ENCODE results near the gene NR2E3.

The NR2E3 gene

DNA sequence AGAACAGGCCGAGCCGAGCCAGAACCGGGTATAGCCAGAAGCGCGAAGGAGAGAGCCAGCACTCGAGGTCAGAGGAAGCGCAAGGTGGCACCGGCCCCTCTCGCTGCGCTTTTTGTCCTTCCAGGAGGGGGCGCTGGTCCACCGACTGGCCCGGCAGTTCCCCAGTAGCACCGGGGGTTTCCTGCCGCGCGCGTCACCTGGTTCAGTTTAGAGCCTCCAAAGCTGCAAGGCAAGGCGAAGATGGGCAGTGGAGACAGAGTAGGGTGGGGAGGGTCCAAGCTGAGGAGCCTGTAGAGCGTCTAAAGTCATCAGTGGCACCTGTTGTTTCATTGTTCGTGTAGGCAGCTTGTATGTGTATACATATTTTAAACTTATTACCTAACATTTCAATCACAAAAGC, 7.6 kb upstream of the NR2E3 start:
- TF ChIP-seq POLR2A (IDR thresholded peaks at IDR 0.05; ENCODE audit: low read depth, low read length) = no peak
- DNase-seq (ENCODE audit: insufficient read length, low spot score) (no peak), FAIRE-seq (no peak)

DNA sequence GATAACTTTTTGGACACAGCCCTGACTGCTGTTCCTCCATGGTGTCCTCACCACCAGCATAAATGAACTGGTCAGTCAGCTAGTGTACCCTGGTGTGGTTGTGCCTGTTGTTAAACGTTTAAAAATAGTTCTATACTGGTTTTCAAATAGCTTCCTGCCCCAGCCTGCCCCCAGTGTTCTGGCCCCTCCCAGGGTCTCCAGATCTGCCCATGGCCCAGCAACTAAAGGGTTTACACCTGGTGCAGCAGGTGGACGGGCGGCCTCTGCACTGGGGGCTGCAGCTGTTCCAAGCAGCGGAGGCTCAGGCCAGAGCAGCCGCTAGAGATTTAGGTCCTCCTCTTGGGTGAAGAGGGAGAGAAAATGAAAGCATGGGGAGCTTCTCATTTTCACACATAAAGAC, 6.1 kb upstream of the NR2E3 start:
- FAIRE-seq (no peak), DNase-seq (ENCODE audit: insufficient read length, low spot score) (no peak)
- no peak for TF ChIP-seq POLR2A (IDR thresholded peaks at IDR 0.05; ENCODE audit: low read depth, low read length)

DNA sequence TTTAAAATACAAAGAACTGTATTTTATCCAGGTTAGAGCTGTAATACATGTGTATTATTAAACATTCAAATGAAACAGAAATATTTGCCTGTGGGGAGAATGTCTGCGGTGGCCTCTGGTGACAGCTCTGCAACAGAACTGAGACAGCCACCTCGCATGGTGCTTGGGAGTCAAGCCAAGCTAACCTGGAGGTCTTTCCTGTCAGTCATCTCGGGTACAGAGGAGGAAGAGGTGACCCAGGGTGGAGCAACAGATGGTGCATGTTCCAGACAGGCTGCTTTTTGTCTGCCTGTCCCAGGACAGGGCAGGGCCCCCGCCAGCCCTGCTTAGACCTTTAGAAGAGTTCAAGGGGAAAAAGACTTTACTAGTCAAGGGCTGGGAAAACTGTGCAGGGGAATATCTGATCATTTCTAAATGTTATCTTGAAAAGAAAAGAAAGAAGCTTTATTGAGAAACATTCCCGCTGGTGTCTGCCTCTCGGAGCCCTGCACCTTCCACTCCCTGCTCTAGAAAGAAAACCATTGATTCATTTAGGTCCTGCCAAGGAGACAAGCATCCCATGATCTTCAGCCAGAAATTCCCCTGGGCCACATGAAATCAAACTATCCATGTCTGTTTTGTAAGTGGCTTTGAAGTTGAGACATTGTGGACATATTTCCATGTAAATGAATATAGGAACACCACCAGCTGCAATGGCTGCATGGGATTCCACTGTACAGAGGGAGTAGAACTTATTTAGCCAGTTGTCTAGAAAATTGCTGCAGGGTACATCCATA, 5.5 kb upstream of the NR2E3 start:
- FAIRE-seq (no peak), DNase-seq (ENCODE audit: insufficient read length, low spot score) (no peak)
- TF ChIP-seq POLR2A (IDR thresholded peaks at IDR 0.05; ENCODE audit: low read depth, low read length) = no peak

DNA sequence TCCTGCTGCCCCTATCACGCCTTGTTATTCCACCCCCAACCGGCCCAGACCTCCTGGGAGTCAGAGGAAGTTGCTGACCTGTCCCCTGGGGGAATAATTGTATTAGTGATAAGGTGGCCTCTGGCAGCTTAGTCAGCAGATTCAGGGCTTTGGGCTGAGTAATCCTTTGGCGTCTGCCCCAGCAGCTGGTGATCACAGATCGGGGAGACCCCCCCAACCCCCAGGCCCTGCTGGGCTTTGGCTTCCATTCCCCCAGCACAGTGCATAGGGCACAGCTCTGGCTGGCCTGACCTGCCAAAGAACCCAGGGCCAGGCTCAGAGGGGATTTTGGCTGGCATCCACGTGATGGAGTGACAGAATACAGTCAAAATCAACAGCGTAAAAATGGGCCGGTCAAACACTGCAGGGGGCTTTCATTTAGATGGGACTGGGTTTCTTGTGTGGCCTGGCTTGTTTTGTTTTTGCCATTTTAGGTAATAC, 3.9 kb upstream of the NR2E3 start:
- TF ChIP-seq POLR2A (IDR thresholded peaks at IDR 0.05; ENCODE audit: low read depth, low read length) = no peak
- DNase-seq (ENCODE audit: insufficient read length, low spot score) = peak; percentile 45
- no peak for FAIRE-seq

DNA sequence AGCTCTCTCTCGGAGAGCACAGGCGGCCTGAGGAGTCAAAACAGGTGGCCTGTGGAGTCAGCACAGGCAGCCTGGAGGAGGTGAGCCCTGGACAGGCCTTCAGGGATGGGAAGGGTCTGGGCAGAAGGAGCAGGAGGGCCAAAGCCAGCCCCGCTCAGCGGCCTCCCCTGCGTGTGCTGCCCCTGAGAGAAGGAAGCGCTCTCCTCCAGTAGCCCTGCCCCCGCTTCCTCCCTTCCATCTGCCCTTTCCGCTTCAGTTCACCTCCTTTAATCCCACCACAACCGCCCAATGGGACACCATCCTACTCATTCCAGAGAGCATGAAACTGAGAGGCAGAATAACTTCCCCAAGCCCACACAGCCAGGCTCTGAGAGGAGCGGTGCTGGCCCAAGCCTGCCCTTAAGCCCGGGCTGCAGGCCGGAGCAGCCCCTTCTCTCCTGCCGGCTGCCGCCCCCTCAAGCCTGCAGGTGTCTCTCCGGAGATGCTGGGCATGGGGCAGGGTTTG, 3.2 kb upstream of the NR2E3 start:
- TF ChIP-seq POLR2A (IDR thresholded peaks at IDR 0.05; ENCODE audit: low read depth, low read length) = no peak
- FAIRE-seq (no peak), DNase-seq (ENCODE audit: insufficient read length, low spot score) (no peak)

DNA sequence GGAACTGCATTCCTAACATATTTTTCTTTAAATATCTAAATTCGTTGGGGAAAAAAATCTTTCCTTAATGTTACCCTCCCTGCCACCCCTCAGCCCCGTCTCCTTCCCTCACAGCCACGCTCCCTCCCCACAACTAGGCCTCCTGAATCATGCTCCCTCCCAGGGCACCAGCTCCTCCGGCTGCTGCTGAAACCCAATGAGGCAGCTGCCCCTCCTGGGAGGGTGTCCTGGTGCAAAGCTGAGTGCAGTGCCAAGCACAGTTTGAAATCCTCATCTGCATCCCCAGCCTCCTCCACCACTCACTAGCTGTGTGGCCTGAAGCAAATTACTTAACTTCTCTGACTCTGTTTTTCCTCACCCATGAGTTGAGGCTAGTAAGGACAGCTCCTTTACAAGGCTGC, 2.7 kb upstream of the NR2E3 start:
- FAIRE-seq (no peak), DNase-seq (ENCODE audit: insufficient read length, low spot score) (no peak)
- TF ChIP-seq POLR2A (IDR thresholded peaks at IDR 0.05; ENCODE audit: low read depth, low read length) = no peak

DNA sequence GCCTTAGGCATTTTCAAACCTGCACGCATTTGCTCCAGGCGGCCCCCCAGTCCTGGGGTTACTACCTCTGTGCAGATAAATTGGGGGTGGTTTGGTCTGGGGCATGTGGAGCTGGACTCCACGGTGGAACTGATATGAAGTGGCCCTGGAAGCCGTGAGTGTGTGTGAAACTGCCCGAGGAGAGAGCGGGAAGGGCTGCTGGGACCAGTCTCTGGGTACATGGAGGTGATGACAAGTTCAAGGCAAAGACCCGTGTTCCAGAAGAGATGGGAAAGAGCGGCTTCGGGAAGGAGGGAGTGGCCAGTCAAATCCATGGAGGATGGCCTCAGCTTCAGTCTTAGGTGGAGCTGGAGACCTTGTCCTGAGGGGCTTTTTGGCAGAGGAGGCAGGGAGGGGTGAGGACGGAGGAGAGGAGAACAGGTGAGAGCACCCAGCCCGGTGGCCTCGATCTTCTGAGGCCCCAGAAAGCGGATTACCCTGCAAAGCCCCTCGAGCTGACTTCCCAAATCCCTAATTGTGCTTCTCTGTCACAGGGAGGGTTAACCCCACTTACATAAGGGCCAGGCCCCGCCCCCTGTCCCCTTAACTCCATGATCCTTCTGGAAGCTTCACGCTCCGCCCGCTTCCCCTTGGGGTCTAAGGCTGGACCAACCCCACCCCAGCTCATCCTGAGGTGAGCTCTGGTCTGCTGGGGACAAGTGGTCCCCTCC, 1.9 kb upstream of the NR2E3 start:
- no peak for TF ChIP-seq POLR2A (IDR thresholded peaks at IDR 0.05; ENCODE audit: low read depth, low read length)
- FAIRE-seq = no peak
- no peak for DNase-seq (ENCODE audit: insufficient read length, low spot score)

DNA sequence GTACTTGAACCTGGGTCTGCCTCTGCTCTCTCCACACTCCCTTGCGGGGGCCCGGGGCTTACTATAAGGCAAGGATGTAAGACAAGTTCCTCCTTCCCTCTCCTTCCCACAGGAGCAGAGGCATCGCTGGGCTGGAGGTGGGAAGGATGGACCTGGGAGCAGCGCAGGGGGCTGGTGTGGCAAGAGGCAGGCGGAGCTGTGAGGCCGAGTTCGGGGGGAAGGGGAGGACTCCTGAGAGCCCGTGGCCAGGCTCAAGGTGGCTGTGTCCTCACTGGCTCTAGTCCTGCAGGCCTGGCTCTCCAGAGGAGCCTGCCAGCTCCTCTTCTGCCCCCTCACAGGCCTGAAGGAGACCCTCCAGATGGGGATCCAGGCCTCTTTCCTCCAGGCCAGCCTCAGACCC, 1.0 kb upstream of the NR2E3 start:
- DNase-seq (ENCODE audit: insufficient read length, low spot score) (no peak), FAIRE-seq (no peak)

DNA sequence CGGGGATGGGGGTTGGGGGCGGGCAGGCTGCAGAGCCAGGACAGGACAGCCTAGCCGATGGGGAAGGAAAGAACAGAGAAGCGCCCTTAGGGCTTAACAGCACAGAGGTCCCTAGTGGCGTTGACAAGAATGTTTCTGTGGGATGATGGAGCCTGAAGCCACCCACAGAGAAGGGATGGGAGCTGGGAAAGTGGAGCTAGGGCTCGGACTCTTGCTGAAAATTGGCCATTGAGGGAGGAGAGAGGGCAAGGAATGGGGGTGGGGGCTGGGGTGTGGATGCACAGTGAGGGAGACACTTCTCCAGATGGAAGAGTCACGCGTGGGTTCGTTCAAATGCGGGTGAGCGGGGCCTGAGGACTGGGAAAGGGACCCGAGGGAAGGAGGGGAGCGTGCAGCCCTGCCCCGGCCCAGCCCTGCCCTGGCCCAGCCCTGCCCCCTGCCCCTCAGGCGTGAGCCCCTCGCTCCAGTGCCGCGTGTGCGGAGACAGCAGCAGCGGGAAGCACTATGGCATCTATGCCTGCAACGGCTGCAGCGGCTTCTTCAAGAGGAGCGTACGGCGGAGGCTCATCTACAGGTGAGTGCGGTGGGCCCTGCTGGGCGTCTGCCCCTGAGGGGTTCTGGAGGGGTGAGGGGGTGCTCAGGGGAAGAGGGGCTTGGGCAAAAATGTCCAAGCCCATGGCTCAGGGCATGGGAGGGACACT, 832 bp downstream of the NR2E3 start:
- no peak for TF ChIP-seq POLR2A (IDR thresholded peaks at IDR 0.05; ENCODE audit: low read depth, low read length)
- no peak for FAIRE-seq

More for the DNA sequence above, 1.0 kb upstream of the NR2E3 start:
- no peak for TF ChIP-seq POLR2A (IDR thresholded peaks at IDR 0.05; ENCODE audit: low read depth, low read length)

DNA sequence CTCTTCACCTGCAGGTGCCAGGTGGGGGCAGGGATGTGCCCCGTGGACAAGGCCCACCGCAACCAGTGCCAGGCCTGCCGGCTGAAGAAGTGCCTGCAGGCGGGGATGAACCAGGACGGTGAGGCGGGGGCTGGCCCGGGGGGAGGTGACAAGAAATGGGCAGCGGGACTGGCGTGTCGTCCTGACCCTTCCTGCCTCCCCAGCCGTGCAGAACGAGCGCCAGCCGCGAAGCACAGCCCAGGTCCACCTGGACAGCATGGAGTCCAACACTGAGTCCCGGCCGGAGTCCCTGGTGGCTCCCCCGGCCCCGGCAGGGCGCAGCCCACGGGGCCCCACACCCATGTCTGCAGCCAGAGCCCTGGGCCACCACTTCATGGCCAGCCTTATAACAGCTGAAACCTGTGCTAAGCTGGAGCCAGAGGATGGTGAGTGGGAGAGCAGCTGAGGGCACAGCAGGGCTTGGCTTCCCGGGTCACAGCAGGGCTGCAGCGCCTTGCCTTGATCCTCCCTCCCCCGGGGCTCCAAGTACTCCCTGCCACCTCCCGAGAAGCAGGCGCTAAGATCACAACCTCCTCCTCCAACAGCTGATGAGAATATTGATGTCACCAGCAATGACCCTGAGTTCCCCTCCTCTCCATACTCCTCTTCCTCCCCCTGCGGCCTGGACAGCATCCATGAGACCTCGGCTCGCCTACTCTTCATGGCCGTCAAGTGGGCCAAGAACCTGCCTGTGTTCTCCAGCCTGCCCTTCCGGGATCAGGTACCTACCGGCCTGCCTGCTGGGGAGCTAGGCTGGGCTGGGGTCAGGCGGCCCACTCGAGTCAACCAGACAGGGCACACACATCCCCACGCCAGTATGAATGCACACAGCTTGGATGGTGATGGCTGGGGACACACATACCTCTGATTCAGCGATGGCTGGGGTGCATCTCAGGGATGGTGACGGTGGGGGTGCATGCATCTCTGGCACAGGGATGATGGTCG, 1.7 kb downstream of the NR2E3 start:
- no peak for FAIRE-seq
- no peak for DNase-seq (ENCODE audit: insufficient read length, low spot score)
- TF ChIP-seq POLR2A (IDR thresholded peaks at IDR 0.05; ENCODE audit: low read depth, low read length) = no peak

More for the DNA sequence above, 832 bp downstream of the NR2E3 start:
- no peak for DNase-seq (ENCODE audit: insufficient read length, low spot score)

DNA sequence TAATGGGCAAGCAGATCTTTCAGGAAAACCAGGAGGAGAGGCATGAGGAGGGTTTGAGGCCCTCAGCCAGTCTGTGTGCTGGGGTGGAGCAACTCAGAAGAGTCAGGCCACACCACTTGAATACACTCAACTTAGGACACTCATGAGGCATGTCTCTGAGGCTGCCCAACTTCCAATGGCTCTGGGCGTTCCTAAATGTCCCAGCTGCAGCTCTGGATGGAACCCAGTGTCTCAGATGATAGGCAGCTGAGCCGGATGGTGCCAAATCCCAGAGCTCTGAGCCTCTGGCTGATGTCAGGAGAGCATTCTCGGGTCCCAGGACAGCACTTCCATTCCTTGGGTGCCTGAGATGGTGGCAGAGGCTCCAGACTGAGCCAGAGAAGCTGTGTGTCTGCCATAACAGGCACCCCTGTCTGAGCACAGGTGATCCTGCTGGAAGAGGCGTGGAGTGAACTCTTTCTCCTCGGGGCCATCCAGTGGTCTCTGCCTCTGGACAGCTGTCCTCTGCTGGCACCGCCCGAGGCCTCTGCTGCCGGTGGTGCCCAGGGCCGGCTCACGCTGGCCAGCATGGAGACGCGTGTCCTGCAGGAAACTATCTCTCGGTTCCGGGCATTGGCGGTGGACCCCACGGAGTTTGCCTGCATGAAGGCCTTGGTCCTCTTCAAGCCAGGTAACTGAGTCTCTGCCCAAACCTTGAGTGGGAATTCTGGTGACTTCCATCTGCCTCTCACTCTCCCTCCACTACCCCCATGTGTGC, 2.8 kb downstream of the NR2E3 start:
- FAIRE-seq (no peak), DNase-seq (ENCODE audit: insufficient read length, low spot score) (no peak)

DNA sequence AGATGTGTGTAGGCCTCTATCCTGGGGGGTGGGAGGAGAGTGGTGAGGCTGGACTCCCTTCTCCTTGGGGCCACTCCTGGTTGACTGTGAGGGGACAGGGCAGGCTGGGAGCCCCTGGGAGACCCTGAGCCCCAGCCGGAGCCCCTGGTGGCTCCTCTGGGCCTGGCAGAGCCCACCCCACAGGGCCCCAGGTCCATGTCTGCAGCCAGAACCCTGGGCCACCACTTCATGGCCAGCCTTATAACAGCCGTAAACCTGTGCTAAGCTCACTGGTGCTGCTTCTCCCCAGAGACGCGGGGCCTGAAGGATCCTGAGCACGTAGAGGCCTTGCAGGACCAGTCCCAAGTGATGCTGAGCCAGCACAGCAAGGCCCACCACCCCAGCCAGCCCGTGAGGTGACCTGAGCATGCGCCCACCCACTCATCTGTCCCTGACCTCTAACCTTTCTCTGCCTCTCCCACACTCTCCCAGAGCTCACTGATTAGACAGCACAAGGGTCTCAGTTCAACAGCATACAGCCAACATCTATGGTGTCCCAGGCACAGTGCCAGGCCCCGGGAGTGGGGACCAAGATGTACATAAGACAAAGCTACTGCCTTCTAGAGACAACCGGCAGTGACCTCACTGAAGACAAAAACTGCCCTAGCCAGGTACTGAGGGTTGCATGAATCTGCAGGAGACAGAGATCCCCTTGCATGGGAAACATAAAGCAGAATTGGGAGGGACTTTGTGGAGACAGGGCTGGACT, 3.5 kb downstream of the NR2E3 start:
- TF ChIP-seq POLR2A (IDR thresholded peaks at IDR 0.05; ENCODE audit: low read depth, low read length) = no peak
- DNase-seq (ENCODE audit: insufficient read length, low spot score) (no peak), FAIRE-seq (no peak)

More for the DNA sequence above, 2.8 kb downstream of the NR2E3 start:
- TF ChIP-seq POLR2A (IDR thresholded peaks at IDR 0.05; ENCODE audit: low read depth, low read length) = no peak
